Epidermal melanocyte (primary cell): ENCODE measurements around the gene MYOD1.

Experiments
- DNase-seq: peaks from one replicate; pipeline ENCODE4 v3.0.0; 2011; ENCODE audit warnings: low spot score; ENCODE audit not compliant: insufficient read length

Gene MYOD1

DNA sequence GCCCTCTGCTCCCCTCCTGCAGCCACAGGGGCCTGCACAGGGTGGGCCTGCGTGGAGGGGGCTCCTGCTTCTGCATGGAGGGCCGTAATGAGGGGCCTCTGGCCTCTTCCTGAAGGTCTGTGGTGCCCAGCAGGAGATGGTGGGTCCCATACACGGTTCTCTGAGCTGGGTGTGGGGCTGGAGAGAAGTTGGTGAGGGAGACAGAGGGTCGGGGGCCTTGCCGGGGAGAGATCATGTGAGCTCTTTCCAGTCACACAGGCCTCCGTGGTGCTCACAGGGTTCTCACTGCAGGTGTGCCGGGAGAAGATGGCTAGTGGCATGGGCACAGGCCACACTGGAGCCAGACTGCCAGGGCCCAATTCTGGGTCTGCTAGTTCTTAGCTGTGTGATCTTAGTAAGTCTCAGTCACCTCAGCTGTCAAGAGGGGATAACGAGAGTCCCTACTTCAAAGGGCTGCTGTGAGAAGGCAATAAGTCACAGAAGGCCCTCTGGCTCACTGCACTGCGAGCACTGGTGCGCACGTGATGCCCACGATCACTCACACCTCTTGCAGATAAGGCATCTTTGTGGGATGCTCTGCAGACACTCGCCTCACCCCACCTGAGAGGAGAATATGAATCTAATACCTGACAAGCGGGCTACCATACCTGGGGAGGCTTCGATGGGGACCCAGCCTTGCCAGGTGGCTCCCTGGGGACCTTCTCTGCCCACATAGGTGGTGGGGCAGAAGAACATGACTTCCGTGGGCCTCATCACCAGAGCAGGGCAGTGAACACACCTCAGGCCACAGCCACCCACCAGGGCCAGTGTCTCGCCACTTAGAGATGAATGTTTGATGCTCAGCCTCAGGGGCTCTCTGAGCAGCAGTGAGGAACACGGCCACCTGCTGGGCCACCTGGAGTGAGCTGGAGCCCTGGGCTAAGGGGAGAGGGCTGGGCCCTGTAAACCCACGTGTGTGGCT is 29.7 kb downstream of the MYOD1 start:
- DNase-seq = no peak

GRCh38 chr11:17750013-17750800 is 30.8 kb downstream of the MYOD1 start:
- no peak for DNase-seq

DNA sequence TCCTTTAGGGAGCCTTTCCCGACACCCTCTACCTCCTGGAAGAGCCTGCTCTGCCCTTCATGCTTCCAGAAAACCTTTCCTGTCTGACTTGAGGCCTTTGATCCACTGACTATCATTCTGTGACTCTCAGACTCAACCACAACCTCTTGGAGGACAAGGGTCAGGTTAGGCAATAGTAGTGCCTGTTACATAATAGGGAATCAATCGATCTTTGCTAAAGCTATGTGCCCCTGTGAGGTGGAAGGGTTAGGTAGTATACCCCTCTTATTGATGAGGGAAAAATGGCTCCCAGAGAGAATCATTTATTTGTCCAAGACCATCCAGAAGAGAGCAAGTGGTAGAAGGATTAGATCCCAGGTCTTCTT is 31.4 kb downstream of the MYOD1 start:
- DNase-seq = no peak

DNA sequence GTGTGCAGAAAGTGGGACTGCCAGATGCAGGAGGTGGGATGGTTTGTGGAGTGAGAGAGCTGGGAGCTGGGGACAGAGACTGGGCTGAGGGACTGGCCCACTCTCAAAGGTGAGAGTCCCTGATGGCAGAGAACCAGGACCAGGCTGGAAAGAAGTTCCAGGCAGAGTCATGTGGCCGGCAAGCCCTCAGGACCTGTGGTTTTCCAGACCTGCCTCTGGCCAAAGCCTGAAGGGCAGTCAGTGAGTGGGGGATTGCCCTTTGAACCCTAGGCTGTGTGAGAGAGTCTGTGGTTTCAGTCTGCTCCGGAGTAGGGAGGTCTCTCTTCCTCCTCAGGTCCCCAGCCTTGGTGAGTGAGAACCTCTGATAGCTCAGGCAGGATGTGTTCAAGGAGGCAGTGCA is 32.2 kb downstream of the MYOD1 start:
- DNase-seq = no peak

DNA sequence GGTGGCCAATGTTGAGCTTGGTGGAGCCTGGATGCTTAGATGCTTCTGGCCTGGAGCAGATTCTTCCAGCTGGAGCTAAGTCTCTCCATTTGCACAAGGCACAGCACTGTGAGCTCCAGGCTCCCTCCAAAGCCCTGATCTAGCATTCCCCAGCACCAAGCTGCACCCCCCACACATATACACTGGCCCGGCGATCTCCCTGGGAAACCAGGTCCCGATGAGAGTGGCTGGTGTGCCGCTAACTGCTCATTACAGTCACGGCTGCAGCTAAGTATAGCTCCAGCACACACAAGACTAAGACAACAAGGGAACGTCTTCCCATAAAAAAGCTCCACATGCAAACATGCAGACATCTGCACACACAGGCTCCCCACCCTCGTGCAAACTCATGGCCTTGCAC is 32.8 kb downstream of the MYOD1 start:
- DNase-seq = no peak

DNA sequence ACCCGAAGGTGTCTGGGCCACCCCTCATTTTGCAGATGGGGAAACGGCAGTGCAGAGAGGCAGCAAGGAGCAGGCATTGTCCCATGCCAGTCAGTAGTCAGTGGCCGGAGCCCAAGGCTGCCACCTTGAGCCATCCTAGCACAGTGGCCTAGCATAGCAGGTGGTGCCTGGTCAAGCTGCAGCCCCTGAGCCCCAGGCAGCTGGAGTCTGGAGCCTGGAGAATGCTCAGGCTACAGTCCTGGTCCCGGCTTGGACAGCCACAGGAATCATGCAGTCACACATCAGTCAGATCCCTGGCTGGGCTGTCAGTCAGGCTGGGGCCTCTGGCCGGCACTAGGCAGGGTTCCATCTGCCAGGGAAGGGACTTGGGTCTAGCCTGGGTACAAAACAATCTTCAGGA is 33.8 kb downstream of the MYOD1 start:
- DNase-seq = no peak

DNA sequence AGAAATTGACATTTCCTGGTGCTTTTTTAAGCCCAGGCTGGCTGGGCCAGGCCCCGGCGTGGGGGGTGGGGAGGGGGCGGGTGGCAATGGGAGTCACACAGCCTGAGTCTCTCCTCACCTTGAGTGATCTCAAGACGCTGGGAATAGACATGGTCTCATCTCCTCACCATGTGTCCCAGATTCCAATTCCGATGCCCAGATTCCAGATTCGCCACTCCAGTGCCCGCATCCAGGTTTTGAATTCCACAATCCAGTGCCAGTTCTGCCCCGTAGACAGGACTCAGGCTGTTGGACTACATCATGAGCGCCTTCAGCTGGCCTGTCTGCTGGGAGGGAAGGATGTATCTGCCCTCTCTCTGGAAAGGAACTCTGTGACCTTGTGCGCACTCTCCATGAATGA is 34.3 kb downstream of the MYOD1 start:
- no peak for DNase-seq

GRCh38 chr11:17755891-17756290 is 36.5 kb downstream of the MYOD1 start:
- DNase-seq = no peak

DNA sequence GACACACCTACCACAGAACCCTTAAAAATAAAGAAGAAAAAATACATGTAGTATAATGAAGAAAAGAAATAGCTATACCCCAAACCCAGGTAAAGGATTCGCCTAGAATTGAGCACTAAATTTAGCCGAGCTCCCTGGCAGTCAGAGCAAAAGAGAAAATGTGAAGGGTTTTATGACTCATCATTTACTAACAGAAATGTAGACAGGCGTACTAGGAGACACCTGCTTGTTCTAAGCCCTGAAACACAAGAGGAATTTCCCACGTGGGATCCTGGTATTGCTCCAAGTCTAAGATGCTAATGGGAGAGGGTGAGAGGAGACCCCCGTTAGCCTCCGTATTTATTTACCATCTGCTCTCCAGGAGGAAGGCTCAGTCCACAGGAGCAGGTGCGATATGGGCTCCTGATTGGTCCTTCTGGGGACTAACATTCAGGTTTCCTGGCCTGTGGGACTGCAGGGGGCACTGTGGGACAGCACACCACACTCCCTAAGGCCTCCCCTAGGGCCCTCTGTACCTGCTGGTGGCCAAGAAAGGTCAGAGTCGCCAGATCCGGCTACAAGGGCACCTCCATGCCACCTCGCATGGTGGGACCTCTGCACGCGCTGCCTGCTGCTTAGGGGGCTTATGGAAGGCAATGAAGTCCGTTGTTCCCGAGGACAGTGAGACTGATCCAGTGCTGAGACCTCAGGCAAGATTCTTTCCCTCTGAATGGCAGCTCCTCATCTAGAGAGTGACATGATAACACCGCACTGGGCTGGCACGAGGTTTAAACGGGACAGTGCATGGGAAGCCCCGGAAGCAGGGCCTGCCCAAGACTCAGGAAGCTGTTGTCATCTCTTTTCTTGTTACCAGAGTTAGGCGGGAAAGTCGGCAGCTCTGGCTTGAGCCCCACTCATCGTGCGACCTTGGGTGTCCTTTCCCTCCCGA is 41.0 kb downstream of the MYOD1 start:
- no peak for DNase-seq

- no peak for DNase-seq
These were observed 43.1 kb downstream of the MYOD1 start for GRCh38 chr11:17762309-17762974.

DNA sequence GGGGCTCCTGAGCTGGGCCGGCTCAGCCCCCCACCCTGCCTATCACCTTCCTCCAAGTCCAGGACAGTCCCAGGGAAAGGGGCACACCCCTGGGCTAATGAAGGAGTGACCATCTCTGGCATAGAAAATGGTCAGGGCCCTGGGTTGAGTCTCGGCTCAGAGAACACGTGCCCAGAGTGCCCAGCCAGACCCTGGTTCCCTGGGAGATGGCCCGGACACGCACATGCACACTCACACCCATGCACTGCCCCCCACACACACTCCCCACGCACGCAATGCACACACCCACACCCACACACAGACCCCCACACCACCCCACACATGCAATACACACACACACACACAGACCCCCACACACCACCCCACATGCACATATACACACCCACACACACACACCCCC is 43.9 kb downstream of the MYOD1 start:
- DNase-seq = no peak

GRCh38 chr11:17763703-17764102 is 44.3 kb downstream of the MYOD1 start:
- no peak for DNase-seq

DNA sequence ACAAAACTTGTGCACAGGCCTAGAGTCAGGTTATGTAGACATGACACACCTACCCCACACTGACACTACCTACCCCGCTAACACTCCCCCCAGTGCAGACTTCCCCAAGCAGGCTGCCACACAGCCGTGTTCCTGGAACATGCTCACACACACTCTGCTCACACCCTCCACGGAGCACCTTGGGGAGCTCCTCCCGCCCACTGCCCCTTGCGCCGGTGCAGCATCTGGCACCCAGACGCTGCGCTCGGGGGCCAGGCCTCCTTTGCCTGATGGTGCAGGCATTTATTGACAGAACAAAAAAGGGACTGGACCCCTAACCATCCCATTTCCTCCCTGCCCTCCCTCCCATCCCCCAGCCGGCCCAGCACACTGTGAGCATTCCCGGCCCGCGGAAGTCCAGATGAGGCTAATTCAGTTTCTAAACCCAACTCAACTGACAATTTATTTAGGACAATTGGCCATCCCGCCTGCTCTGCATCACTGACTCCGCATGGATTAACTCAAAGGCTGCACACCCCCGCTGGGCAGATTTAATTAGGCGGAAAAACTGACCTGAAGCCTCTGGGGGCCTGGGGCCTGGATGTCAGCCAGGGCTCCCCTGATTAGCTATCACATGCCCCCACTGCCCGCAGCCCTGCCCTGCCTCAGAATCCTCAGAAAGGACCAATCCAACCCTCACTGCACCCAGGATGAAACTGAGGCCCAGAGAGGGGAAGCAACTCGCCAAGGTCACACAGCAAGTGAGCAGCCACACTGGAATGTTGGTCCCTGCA is 45.3 kb downstream of the MYOD1 start:
- DNase-seq = no peak

GRCh38 chr11:17765356-17766072 is 46.1 kb downstream of the MYOD1 start:
- DNase-seq = no peak

DNA sequence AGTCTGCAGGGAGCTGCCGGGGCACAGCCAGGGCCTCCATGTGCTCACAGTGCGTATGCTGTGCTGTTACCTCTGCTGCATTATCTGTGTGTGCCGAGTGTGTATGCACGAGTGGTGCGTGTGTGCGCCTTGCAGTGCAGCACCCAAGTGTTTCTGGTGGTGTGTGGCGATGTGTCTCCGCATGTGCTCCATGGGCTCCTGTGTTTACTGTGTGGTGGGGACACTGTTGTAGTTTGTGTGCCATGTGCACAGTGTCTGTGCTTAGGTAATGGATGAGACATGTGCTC is 46.6 kb downstream of the MYOD1 start:
- no peak for DNase-seq

- no peak for DNase-seq
These were observed 47.2 kb downstream of the MYOD1 start for GRCh38 chr11:17766590-17766989.

- no peak for DNase-seq
These were observed 48.0 kb downstream of the MYOD1 start for GRCh38 chr11:17767301-17767885.

- DNase-seq = no peak
These were observed 48.5 kb downstream of the MYOD1 start for GRCh38 chr11:17767914-17768313.

DNA sequence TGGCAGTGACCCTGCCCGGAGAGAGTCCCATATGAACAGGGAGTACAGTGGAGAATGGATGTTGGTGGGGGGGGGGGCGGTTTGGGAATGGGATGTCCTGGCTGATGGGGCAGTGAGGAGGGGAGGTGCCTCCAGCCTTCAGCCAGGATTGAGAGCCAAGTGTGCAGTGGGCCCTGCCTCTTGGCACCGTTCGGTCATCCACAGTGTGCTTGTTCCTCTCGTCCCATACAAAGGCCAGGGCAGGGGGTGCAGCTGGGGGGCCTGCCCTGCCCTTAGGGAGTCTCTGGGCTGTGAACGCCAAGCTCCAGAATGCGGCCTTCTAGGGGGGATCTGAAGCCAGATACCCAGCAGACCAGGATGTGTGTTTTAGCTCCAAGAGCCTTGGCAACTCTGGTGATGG is 49.2 kb downstream of the MYOD1 start:
- DNase-seq = no peak
